ENCODE results near the gene VPS13C.

DNA sequence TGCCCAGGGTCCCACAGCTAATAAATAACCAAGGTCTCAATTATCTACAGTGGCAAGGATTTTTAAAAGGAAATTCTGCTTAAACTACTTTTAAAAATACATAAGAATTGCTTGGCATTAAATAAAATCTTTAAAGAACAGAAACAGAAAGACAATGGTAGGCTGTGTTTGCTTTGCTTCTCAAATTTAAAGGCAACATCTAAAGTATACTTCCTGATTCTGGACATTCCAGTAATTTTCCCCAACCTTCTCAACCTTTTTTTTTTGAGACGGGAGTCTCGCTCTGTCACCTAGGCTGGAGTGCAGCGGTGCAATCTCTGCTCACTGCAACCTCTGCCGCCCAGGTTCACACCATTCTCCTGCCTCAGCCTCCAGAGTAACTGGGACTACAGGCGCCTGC is 5.3 kb downstream of the VPS13C start:
- TF ChIP-seq GATA3 (IDR thresholded peaks at IDR 0.05; ENCODE audit: low read depth, low read length), result no peak
- no peak for TF ChIP-seq GATA2 (IDR thresholded peaks at IDR 0.05; ENCODE audit: low read depth, low read length)

All from SH-SY5Y (cell line).